K562 (cell line): ENCODE results near the gene KCTD13. TPM values are rescaled to one million over a fixed set of nuclear protein-coding genes. Genes with fewer than 3 reads are reported as not detected.

Experiments
- ASH1L ChIP-seq: fragments of 450-650 bp; IDR thresholded peaks from 2 replicates; pipeline ENCODE4 v1.6.1; 2018; ENCODE audit warnings: borderline replicate concordance, mild to moderate bottlenecking, low read depth; ENCODE audit not compliant: partially characterized antibody
- CBX1 ChIP-seq: sonication (generic); IDR thresholded peaks from 2 replicates; pipeline ENCODE4 v1.6.1; 2016; ENCODE audit warnings: antibody characterized with exemption, low read depth, mild to moderate bottlenecking
- DDX20 ChIP-seq: fragments of 450-650 bp; IDR thresholded peaks from 2 replicates; pipeline ENCODE4 v1.6.1; 2016; ENCODE audit warnings: missing genetic modification characterization, low read depth, mild to moderate bottlenecking, missing compliant biosample characterization, moderate library complexity
- FOXA1 ChIP-seq: fragments of 450-650 bp; IDR thresholded peaks from 2 replicates; pipeline ENCODE4 v1.6.1; 2016; ENCODE audit warnings: mild to moderate bottlenecking, borderline replicate concordance
- FOXK2 ChIP-seq, 2 experiments: fragments of 450-650 bp; IDR thresholded peaks in 1 of 2; conservative IDR thresholded peaks in 1 of 2; 2 replicates each; pipeline ENCODE4 v1.6.1; 2016; ENCODE audit warnings: low read depth in 2 of 2, mild to moderate bottlenecking in 1 of 2
- HDAC2 ChIP-seq: fragments of 450-650 bp; IDR thresholded peaks from 2 replicates; pipeline ENCODE4 v1.6.1; 2016; ENCODE audit warnings: mild to moderate bottlenecking
- HNRNPH1 ChIP-seq: fragments of 200-400 bp; formaldehyde crosslinking; optimal IDR thresholded peaks from 2 replicates; pipeline ENCODE3; 2017; ENCODE audit warnings: low read depth, mild to moderate bottlenecking, low read length, moderate library complexity
- HOXB6 ChIP-seq: fragments of 250-450 bp; sonication (Bioruptor Pico); IDR thresholded peaks from 2 replicates; pipeline ENCODE4 v1.5.1; 2022; ENCODE audit warnings: mild to moderate bottlenecking, borderline replicate concordance
- SIRT6 ChIP-seq: IDR thresholded peaks from one replicate; pipeline ENCODE4 v1.6.1; 2012; ENCODE audit warnings: low read depth, mild to moderate bottlenecking, control low read depth, inconsistent platforms, low read length, moderate library complexity
- SMAD4 ChIP-seq: fragments of 250-450 bp; sonication (Bioruptor Pico); conservative IDR thresholded peaks from 2 replicates; pipeline ENCODE4 v1.8.0; 2021; ENCODE audit warnings: inconsistent platforms, mild to moderate bottlenecking, moderate library complexity
- SRF ChIP-seq, 2 experiments: fragments of 250-450, 450-650 bp in 1 of 2; sonication (Bioruptor Pico) in 1 of 2; sonication (generic) in 1 of 2; formaldehyde crosslinking; IDR thresholded peaks; 2 replicates each; pipeline versions ENCODE4 v1.5.0 to v1.5.1; 2020 to 2022; ENCODE audit warnings: mild to moderate bottlenecking in 1 of 2, missing genetic modification reagents in 1 of 2
- TOE1 ChIP-seq, 2 experiments: fragments of 450-650 bp in 1 of 2; sonication (generic) in 1 of 2; formaldehyde crosslinking in 1 of 2; IDR thresholded peaks; 2 replicates each; pipeline versions ENCODE4 v1.7.1 to v1.8.0; 2016 to 2022; ENCODE audit warnings: borderline replicate concordance in 2 of 2, mild to moderate bottlenecking in 2 of 2, antibody characterized with exemption in 1 of 2, inconsistent platforms in 1 of 2, low read depth in 1 of 2, missing genetic modification reagents in 1 of 2, moderate library complexity in 1 of 2
- ZBED1 ChIP-seq: IDR thresholded peaks from 2 replicates; pipeline ENCODE4 v1.6.1; 2014
- ZBTB5 ChIP-seq: fragments of 450-650 bp; IDR thresholded peaks from 2 replicates; pipeline ENCODE4 v1.6.1; 2017; ENCODE audit warnings: antibody characterized with exemption
- ZC3H8 ChIP-seq: fragments of 450-650 bp; IDR thresholded peaks from 2 replicates; pipeline ENCODE4 v1.6.1; 2017
- ZKSCAN1 ChIP-seq: fragments of 150-350 bp; IDR thresholded peaks from 2 replicates; pipeline ENCODE4 v1.6.1; 2016; ENCODE audit warnings: low read depth, low read length
- polyA plus RNA-seq, 8 experiments: library from polyadenylated mRNA; depleted of rRNA in 4 of 8; stranded (reverse) in 5 of 8; unstranded in 3 of 8; fragments of >200 nt; fragmentation: Nextera tagmentation in 2 of 8; fragmentation: Illumina TruSeq in 1 of 8; extraction: Ambion mirVana in 2 of 8; extraction: Trizol in 1 of 8; gene quantifications; 2 replicates each; pipeline versions ENCODE4 v1.2.1 to v1.2.3, GENCODE V29; 2011 to 2014; ENCODE audit warnings: inconsistent platforms in 1 of 8, missing spikeins in 1 of 8
- total RNA-seq, 7 experiments: library from RNA; depleted of rRNA in 6 of 7; stranded (reverse); fragments of >200 nt in 6 of 7; fragmentation: Illumina TruSeq in 2 of 7; extraction: Trizol in 2 of 7; gene quantifications; 2 replicates each; pipeline versions ENCODE4 v1.2.1 to v1.2.3, GENCODE V29; 2011 to 2021; ENCODE audit warnings: low replicate concordance in 1 of 7
- TF ChIP-seq, protein P1 (sequence below): sonication (generic); formaldehyde crosslinking; IDR thresholded peaks from 2 replicates; pipeline ENCODE4 v1.8.1; 2023; ENCODE audit warnings: missing genetic modification reagents, mild to moderate bottlenecking, borderline replicate concordance
- TF ChIP-seq, protein P2 (sequence below), 2 experiments: IDR thresholded peaks; 2 replicates each; pipeline ENCODE4 v1.6.1; 2012; ENCODE audit warnings: improper control_type of control experiment in 2 of 2, low read depth in 2 of 2, low read length in 2 of 2, borderline replicate concordance in 1 of 2

Gene KCTD13
- total and polyA plus RNA-seq, 9 of the 15 experiments (the other 6 are each of a cell fraction or from before 2014, with no cell fraction given), result 1.0 to 20.6 (median 9.8) TPM

GRCh38 chr16:29899516-29900101, 26.4 kb downstream of the KCTD13 start, which contains the start of gene SEZ6L2 (continued):
- TF ChIP-seq, protein P1, sequence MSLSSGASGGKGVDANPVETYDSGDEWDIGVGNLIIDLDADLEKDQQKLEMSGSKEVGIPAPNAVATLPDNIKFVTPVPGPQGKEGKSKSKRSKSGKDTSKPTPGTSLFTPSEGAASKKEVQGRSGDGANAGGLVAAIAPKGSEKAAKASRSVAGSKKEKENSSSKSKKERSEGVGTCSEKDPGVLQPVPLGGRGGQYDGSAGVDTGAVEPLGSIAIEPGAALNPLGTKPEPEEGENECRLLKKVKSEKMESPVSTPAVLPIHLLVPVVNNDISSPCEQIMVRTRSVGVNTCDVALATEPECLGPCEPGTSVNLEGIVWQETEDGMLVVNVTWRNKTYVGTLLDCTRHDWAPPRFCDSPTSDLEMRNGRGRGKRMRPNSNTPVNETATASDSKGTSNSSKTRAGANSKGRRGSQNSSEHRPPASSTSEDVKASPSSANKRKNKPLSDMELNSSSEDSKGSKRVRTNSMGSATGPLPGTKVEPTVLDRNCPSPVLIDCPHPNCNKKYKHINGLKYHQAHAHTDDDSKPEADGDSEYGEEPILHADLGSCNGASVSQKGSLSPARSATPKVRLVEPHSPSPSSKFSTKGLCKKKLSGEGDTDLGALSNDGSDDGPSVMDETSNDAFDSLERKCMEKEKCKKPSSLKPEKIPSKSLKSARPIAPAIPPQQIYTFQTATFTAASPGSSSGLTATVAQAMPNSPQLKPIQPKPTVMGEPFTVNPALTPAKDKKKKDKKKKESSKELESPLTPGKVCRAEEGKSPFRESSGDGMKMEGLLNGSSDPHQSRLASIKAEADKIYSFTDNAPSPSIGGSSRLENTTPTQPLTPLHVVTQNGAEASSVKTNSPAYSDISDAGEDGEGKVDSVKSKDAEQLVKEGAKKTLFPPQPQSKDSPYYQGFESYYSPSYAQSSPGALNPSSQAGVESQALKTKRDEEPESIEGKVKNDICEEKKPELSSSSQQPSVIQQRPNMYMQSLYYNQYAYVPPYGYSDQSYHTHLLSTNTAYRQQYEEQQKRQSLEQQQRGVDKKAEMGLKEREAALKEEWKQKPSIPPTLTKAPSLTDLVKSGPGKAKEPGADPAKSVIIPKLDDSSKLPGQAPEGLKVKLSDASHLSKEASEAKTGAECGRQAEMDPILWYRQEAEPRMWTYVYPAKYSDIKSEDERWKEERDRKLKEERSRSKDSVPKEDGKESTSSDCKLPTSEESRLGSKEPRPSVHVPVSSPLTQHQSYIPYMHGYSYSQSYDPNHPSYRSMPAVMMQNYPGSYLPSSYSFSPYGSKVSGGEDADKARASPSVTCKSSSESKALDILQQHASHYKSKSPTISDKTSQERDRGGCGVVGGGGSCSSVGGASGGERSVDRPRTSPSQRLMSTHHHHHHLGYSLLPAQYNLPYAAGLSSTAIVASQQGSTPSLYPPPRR (CRISPR knock-in tag), result no peak
- TF ChIP-seq ZKSCAN1 (no peak), CBX1 (no peak), DDX20 (tag) (no peak), HNRNPH1 (no peak), HOXB6 (no peak), SIRT6 (no peak), ZBED1 (no peak), FOXK2 (conservative IDR thresholded peaks at IDR 0.05 in 1 of 2, IDR thresholded peaks at IDR 0.05 in 1 of 2; ENCODE audit: low read depth in 2 of 2) (no peak), TOE1 (IDR thresholded peaks at IDR 0.05; ENCODE audit: borderline replicate concordance) (no peak), TOE1 (CRISPR knock-in tag; IDR thresholded peaks at IDR 0.05; ENCODE audit: borderline replicate concordance, low read depth) (0 out of 2 replicates have a peak, but pooled peaks have one; percentile 21), ZBTB5 (no peak), SMAD4 (CRISPR knock-in tag) (0 out of 2 replicates have a peak, but pooled peaks have one; percentile 50), FOXA1 (no peak), ASH1L (no peak), ZC3H8 (no peak), HDAC2 (peak; percentile 62; the same call in 1 of the 2 replicates), SRF (CRISPR knock-in tag; IDR thresholded peaks at IDR 0.05) (0 out of 4 replicates have a peak, but pooled peaks of 1 of the 2 experiments have one; percentile 61)
- TF ChIP-seq, protein P2, sequence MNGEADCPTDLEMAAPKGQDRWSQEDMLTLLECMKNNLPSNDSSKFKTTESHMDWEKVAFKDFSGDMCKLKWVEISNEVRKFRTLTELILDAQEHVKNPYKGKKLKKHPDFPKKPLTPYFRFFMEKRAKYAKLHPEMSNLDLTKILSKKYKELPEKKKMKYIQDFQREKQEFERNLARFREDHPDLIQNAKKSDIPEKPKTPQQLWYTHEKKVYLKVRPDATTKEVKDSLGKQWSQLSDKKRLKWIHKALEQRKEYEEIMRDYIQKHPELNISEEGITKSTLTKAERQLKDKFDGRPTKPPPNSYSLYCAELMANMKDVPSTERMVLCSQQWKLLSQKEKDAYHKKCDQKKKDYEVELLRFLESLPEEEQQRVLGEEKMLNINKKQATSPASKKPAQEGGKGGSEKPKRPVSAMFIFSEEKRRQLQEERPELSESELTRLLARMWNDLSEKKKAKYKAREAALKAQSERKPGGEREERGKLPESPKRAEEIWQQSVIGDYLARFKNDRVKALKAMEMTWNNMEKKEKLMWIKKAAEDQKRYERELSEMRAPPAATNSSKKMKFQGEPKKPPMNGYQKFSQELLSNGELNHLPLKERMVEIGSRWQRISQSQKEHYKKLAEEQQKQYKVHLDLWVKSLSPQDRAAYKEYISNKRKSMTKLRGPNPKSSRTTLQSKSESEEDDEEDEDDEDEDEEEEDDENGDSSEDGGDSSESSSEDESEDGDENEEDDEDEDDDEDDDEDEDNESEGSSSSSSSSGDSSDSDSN (IDR thresholded peaks at IDR 0.05; ENCODE audit: borderline replicate concordance in 1 of 2, low read depth in 2 of 2, low read length in 2 of 2), result no peak
